HL-60 (cell line): ENCODE results near the gene PIK3CD.

Experiments
- DNase-seq, 2 experiments: peaks; one replicate each; pipeline ENCODE4 v3.0.0-alpha.2; 2010 to 2020; ENCODE audit warnings: low read depth in 1 of 2, low spot score in 1 of 2
- H3K27ac ChIP-seq: fragments of 250-450 bp; sonication (Bioruptor Pico); replicated peaks from 2 replicates; pipeline ENCODE4 v1.5.1; 2020; ENCODE audit warnings: mild to moderate bottlenecking, moderate library complexity
- H3K27me3 ChIP-seq: fragments of 250-450 bp; sonication (Bioruptor Pico); 2 replicates; pipeline ENCODE4 v1.5.1; 2021; ENCODE audit warnings: mild to moderate bottlenecking, moderate library complexity; ENCODE audit not compliant: insufficient read depth, poor library complexity, severe bottlenecking
- H3K4me3 ChIP-seq: replicated peaks from 2 replicates; pipeline ENCODE4 v1.5.1; 2011; ENCODE audit warnings: mild to moderate bottlenecking, control low read depth, low read length; ENCODE audit not compliant: insufficient read depth
- GABPA ChIP-seq: IDR thresholded peaks from 2 replicates; pipeline ENCODE4 v1.6.1; 2012; ENCODE audit warnings: low read depth
- POLR2AphosphoS5 ChIP-seq: IDR thresholded peaks from 2 replicates; pipeline ENCODE4 v1.6.1; 2012; ENCODE audit warnings: low read depth
- SPI1 ChIP-seq: IDR thresholded peaks from 2 replicates; pipeline ENCODE4 v1.6.1; 2012; ENCODE audit warnings: low read depth, mild to moderate bottlenecking, borderline replicate concordance
- TF ChIP-seq, protein P1 (sequence below): IDR thresholded peaks from one replicate; pipeline ENCODE4 v1.5.1; 2011; ENCODE audit warnings: low read length, control low read depth, inconsistent platforms; ENCODE audit not compliant: insufficient read depth
- TF ChIP-seq, protein P2 (sequence below): IDR thresholded peaks from 2 replicates; pipeline ENCODE4 v1.6.1; 2012; ENCODE audit warnings: low read depth; ENCODE audit not compliant: insufficient replicate concordance

PIK3CD gene

DNA sequence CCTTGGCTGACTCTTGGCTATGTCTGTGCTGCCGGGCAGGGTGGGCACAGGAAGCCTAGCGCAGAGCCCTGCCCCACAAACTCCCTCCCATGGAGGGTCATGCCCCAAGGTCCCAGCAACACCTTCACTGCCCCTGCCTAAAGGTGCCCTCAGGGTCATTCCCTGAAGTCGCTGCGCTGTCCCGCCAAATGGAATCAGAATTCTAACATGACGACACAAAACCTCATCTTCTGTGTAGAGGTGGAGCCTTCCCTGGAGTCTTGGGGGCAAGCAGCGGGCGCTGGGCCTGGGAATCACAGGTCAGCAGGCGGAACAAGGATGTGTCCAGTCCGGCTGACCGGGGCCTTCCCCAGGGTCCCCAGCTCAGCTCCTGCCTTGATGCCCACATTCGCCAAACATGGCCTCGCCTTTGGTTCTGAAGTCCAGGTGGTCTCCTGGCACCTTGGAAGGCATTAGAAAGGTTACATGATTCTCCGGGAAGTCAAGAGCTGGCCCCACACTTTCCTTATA is 45.5 kb upstream of the PIK3CD start:
- H3K27me3 ChIP-seq: no peaks in the 10 kb centered on the region
- TF ChIP-seq, protein P1, sequence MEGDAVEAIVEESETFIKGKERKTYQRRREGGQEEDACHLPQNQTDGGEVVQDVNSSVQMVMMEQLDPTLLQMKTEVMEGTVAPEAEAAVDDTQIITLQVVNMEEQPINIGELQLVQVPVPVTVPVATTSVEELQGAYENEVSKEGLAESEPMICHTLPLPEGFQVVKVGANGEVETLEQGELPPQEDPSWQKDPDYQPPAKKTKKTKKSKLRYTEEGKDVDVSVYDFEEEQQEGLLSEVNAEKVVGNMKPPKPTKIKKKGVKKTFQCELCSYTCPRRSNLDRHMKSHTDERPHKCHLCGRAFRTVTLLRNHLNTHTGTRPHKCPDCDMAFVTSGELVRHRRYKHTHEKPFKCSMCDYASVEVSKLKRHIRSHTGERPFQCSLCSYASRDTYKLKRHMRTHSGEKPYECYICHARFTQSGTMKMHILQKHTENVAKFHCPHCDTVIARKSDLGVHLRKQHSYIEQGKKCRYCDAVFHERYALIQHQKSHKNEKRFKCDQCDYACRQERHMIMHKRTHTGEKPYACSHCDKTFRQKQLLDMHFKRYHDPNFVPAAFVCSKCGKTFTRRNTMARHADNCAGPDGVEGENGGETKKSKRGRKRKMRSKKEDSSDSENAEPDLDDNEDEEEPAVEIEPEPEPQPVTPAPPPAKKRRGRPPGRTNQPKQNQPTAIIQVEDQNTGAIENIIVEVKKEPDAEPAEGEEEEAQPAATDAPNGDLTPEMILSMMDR: no peak
- no peak for TF ChIP-seq POLR2AphosphoS5
- TF ChIP-seq, protein P2, sequence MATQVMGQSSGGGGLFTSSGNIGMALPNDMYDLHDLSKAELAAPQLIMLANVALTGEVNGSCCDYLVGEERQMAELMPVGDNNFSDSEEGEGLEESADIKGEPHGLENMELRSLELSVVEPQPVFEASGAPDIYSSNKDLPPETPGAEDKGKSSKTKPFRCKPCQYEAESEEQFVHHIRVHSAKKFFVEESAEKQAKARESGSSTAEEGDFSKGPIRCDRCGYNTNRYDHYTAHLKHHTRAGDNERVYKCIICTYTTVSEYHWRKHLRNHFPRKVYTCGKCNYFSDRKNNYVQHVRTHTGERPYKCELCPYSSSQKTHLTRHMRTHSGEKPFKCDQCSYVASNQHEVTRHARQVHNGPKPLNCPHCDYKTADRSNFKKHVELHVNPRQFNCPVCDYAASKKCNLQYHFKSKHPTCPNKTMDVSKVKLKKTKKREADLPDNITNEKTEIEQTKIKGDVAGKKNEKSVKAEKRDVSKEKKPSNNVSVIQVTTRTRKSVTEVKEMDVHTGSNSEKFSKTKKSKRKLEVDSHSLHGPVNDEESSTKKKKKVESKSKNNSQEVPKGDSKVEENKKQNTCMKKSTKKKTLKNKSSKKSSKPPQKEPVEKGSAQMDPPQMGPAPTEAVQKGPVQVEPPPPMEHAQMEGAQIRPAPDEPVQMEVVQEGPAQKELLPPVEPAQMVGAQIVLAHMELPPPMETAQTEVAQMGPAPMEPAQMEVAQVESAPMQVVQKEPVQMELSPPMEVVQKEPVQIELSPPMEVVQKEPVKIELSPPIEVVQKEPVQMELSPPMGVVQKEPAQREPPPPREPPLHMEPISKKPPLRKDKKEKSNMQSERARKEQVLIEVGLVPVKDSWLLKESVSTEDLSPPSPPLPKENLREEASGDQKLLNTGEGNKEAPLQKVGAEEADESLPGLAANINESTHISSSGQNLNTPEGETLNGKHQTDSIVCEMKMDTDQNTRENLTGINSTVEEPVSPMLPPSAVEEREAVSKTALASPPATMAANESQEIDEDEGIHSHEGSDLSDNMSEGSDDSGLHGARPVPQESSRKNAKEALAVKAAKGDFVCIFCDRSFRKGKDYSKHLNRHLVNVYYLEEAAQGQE: no peak
- no peak for TF ChIP-seq GABPA
- no peak overlapping the region for H3K4me3 ChIP-seq
- no peak for DNase-seq
- no peak overlapping the region for H3K27ac ChIP-seq

DNA sequence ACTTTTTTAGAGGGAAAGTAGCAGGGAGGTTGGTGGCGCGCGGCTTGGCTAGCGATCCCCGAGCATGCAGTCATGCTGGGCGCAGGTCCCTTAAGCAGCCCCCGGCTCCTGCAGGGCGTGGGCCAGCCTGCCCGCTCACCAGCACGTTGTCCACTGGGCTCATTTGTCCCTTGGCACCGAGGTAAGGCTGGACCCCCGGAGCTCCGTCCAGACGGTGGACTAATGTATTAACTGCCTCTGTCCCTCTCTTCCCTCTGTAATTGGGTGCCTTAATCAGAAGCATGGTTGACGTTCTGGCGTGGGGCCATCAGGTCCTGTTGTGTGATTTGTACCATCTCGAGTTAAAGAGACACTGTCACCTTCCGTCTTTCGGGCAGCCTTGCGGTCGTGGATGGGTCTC is 45.1 kb upstream of the PIK3CD start:
- H3K27ac ChIP-seq: no peak overlapping the region
- no peak overlapping the region for H3K4me3 ChIP-seq
- H3K27me3 ChIP-seq: no peaks in the 10 kb centered on the region
- TF ChIP-seq SPI1 (no peak), POLR2AphosphoS5 (no peak), GABPA (no peak)
- TF ChIP-seq, protein P1: no peak
- TF ChIP-seq, protein P2: no peak
- no peak for DNase-seq

DNA sequence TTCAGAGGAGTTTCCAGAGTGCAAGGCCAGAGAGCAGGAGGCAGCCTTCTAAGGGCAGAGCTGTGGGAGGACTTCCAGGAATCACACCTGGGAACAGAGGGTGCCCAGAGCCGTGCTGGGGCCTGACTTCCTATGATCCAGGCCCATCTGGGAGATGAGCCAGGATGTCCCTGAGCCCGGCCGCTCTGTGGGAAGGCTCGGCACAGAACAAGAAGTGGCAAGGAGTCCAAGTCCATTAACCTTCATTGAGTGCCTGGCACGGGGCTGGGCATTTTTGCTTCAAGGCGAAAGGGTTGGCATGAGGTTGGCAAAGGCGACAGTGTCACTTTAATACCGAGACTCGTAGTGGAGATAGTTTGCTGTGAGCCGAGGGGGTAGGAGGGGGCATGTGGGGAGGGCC is 44.6 kb upstream of the PIK3CD start:
- no peak overlapping the region for H3K4me3 ChIP-seq
- TF ChIP-seq, protein P2: no peak
- TF ChIP-seq, protein P1: no peak
- no peak for TF ChIP-seq POLR2AphosphoS5
- TF ChIP-seq GABPA: no peak
- TF ChIP-seq SPI1: no peak
- DNase-seq: no peak
- no peaks in the 10 kb centered on the region for H3K27me3 ChIP-seq
- H3K27ac ChIP-seq: no peak overlapping the region
